Osteoblast (primary cell): Measurements from ENCODE around the gene METTL27. TPM values are rescaled to one million over a fixed set of nuclear protein-coding genes. Genes with fewer than 3 reads are reported as not detected.
A peak's percentile ranks its signal among the peaks of the same experiment; 100 is the strongest.

Experiments
- DNase-seq: peaks from one replicate; pipeline ENCODE4 v3.0.0; 2011; ENCODE audit warnings: low spot score, mixed read lengths; ENCODE audit not compliant: insufficient read length; ENCODE audit errors: missing footprints
- H2AFZ ChIP-seq: 2 replicates; pipeline ENCODE4 v1.6.0; 2011; ENCODE audit warnings: mild to moderate bottlenecking, low read length
- H3K27ac ChIP-seq: 2 replicates; pipeline ENCODE4 v1.5.1; 2011; ENCODE audit warnings: mild to moderate bottlenecking, low read depth, low read length, moderate library complexity
- H3K27me3 ChIP-seq: 2 replicates; pipeline ENCODE4 v1.6.0; 2012; ENCODE audit warnings: mild to moderate bottlenecking, control low read depth, inconsistent platforms, low read length, moderate library complexity; ENCODE audit not compliant: insufficient read depth
- H3K36me3 ChIP-seq: 2 replicates; pipeline ENCODE4 v1.5.1; 2011; ENCODE audit warnings: mild to moderate bottlenecking, low read length, control low read depth, moderate library complexity; ENCODE audit not compliant: insufficient read depth
- H3K4me1 ChIP-seq: 2 replicates; pipeline ENCODE4 v1.5.1; 2011; ENCODE audit warnings: mild to moderate bottlenecking, low read length, control low read depth, moderate library complexity; ENCODE audit not compliant: insufficient read depth
- H3K4me2 ChIP-seq: 2 replicates; pipeline ENCODE4 v1.6.0; 2011; ENCODE audit warnings: mild to moderate bottlenecking, low read length; ENCODE audit not compliant: insufficient read depth
- H3K4me3 ChIP-seq: fragments of 200-600 bp; sonication (generic); 3 replicates; pipeline ENCODE4 v1.5.1; 2012; ENCODE audit warnings: mild to moderate bottlenecking, low read length, inconsistent platforms; ENCODE audit not compliant: insufficient read depth
- H3K79me2 ChIP-seq: 2 replicates; pipeline ENCODE4 v1.6.0; 2012; ENCODE audit warnings: mild to moderate bottlenecking, low read length, control low read depth, inconsistent platforms; ENCODE audit not compliant: insufficient read depth
- H3K9me3 ChIP-seq: 2 replicates; pipeline ENCODE4 v1.5.1; 2011; ENCODE audit warnings: low read depth, low read length, control low read depth
- H4K20me1 ChIP-seq: 2 replicates; pipeline ENCODE4 v1.6.0; 2012; ENCODE audit warnings: mild to moderate bottlenecking, low read length, control low read depth; ENCODE audit not compliant: insufficient read depth
- total RNA-seq: library from RNA; depleted of rRNA; stranded (reverse); fragments of >200 nt; gene quantifications from 2 replicates; pipeline ENCODE4 v1.2.3, GENCODE V29; 2012
- TF ChIP-seq, protein P1 (sequence below): IDR thresholded peaks from 2 replicates; pipeline ENCODE4 v1.5.1; 2011; ENCODE audit warnings: mild to moderate bottlenecking, low read depth, low read length, moderate library complexity; ENCODE audit errors: extremely low read depth

METTL27 gene
- total RNA-seq, 1 donor, result 8.7 TPM

DNA sequence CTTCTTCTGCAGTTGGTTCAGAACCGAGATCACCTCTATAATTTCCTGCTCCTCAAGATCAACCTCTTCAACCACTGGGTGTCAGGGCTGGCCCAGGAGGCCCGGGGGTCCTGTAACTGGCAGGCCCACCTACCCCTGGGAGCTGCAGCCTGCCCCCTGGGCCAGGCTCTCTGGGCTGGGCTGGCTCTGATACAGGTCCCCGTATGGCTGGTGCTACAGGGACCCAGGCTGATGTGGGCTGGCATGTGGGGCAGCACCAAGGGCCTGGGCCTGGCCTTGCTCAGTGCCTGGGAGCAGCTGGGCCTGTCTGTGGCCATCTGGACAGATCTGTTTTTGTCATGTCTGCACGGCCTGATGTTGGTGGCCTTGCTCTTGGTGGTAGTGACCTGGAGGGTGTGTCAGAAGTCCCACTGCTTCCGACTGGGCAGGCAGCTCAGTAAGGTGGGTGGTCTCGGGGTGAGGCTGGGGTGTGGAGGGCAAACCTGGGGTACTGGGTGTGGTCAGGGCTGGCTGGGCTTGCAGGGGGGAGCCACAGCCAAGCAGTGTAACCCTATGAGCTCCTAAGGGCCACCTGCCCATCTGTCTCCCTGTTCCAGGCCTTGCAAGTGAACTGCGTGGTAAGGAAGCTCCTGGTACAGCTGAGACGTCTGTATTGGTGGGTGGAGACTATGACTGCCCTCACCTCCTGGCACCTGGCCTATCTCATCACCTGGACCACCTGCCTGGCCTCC lies 22.8 kb upstream of the METTL27 start:
- no peaks in the 10 kb centered on the region for H3K36me3 ChIP-seq
- no peak overlapping the region for H3K4me2 ChIP-seq
- no peak overlapping the region for H3K4me3 ChIP-seq
- TF ChIP-seq, protein P1, sequence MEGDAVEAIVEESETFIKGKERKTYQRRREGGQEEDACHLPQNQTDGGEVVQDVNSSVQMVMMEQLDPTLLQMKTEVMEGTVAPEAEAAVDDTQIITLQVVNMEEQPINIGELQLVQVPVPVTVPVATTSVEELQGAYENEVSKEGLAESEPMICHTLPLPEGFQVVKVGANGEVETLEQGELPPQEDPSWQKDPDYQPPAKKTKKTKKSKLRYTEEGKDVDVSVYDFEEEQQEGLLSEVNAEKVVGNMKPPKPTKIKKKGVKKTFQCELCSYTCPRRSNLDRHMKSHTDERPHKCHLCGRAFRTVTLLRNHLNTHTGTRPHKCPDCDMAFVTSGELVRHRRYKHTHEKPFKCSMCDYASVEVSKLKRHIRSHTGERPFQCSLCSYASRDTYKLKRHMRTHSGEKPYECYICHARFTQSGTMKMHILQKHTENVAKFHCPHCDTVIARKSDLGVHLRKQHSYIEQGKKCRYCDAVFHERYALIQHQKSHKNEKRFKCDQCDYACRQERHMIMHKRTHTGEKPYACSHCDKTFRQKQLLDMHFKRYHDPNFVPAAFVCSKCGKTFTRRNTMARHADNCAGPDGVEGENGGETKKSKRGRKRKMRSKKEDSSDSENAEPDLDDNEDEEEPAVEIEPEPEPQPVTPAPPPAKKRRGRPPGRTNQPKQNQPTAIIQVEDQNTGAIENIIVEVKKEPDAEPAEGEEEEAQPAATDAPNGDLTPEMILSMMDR, result no peak
- no peaks in the 10 kb centered on the region for H3K4me1 ChIP-seq
- no peak overlapping the region for H3K27ac ChIP-seq
- H3K27me3 ChIP-seq, result no peaks in the 10 kb centered on the region
- peak; percentile 26 for DNase-seq
- H2AFZ ChIP-seq, result no peak overlapping the region
- H3K79me2 ChIP-seq, result no peaks in the 10 kb centered on the region
- H3K9me3 ChIP-seq, result no peaks in the 10 kb centered on the region
- no peaks in the 10 kb centered on the region for H4K20me1 ChIP-seq

- H3K9me3 ChIP-seq, result no peaks in the 10 kb centered on the region
- no peaks in the 10 kb centered on the region for H3K36me3 ChIP-seq
- no peak overlapping the region for H3K4me2 ChIP-seq
- no peak for DNase-seq
- H2AFZ ChIP-seq, result no peak overlapping the region
- no peaks in the 10 kb centered on the region for H4K20me1 ChIP-seq
- TF ChIP-seq, protein P1, result no peak
- no peaks in the 10 kb centered on the region for H3K27me3 ChIP-seq
- no peaks in the 10 kb centered on the region for H3K4me1 ChIP-seq
- H3K27ac ChIP-seq, result no peak overlapping the region
- no peaks in the 10 kb centered on the region for H3K79me2 ChIP-seq
- H3K4me3 ChIP-seq, result no peak overlapping the region
Observed at GRCh38 chr7:73861305-73861704, 19.0 kb upstream of the METTL27 start.

DNA sequence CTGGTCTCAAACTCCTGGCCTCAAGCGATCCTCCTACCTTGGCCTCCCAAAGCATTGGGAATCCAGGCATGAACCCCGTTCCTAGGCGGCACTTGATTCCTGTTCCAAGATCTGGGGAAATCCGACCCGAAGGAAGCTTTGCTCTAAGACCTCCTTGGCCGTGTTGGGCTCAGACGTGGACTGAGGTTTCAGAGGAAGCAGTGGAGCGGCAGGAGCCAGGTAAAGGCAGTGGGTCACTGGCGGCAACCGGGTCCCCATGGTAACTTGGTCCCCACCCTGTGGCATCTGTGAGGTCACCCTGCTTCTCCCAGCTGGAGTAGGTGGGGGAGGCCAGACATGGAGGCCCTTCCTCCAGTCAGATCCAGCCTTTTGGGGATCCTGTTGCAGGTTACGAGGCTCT lies 18.5 kb upstream of the METTL27 start, which contains the start of gene TMEM270:
TMEM270 (plus strand) TSS at position 301 of the 400 bp plus-strand sequence; CDS start at position 337, 36 bp downstream.
- Histone ChIP-seq H3K4me1 (no peaks in the 10 kb centered on the region), H3K79me2 (no peaks in the 10 kb centered on the region), H3K27ac (no peak within 1 kb of the TSS), H3K4me3 (no peak within 1 kb of the TSS), H2AFZ (no peak within 1 kb of the TSS), H3K27me3 (no peaks in the 10 kb centered on the region), H3K9me3 (no peaks in the 10 kb centered on the region), H4K20me1 (no peaks in the 10 kb centered on the region), H3K36me3 (no peaks in the 10 kb centered on the region), H3K4me2 (no peak within 1 kb of the TSS)
- TF ChIP-seq, protein P1, result no peak
- peak; percentile 11 for DNase-seq

GRCh38 chr7:73858807-73859206 lies 16.5 kb upstream of the METTL27 start:
- Histone ChIP-seq H4K20me1 (no peaks in the 10 kb centered on the region), H3K4me1 (peaks cover 4% of the 10 kb centered on the region), H3K36me3 (no peaks in the 10 kb centered on the region), H3K27ac (no peak overlapping the region), H2AFZ (no peak overlapping the region), H3K4me3 (no peak overlapping the region), H3K79me2 (no peaks in the 10 kb centered on the region), H3K4me2 (no peak overlapping the region), H3K9me3 (no peaks in the 10 kb centered on the region), H3K27me3 (no peaks in the 10 kb centered on the region)
- peak; percentile 59 for DNase-seq
- TF ChIP-seq, protein P1, result no peak
